ENCODE data around the gene GDI2.
"Not testable (repeated sequence)": the region's sequence is repeated elsewhere in the genome, so short reads cannot be mapped to it uniquely, and the experiment has no call there.

Gene GDI2

DNA sequence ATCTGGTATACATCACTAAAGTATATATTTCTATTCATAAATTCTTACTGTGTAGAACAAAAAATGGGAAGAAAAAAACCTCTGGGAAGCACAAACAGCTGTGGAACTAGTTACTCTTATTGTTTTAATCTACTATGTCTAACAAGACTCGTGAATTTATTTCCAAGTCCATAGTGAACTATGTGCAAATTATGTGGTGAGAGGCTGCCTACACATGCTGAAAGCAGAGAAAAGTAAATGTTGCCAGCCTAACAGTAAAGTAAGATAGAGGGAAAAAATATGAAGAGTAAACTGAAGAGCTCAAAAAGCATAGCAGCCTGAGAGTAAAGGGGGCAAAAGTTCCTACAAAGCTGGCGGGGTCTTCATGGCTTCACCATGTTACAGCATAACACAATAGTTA, 3.0 kb downstream of the GDI2 start:
- WGBS (ENCODE audit: insufficient coverage, insufficient read length): no CpG with 5 or more reads among the region's 2 CpGs
- Histone ChIP-seq H3K4me3 (ENCODE audit: low read length) (no peak overlapping the region), H3K4me1 (ENCODE audit: control insufficient read depth, insufficient read depth, low read length) (no peaks in the 10 kb centered on the region), H3K27ac (ENCODE audit: low read length) (no peak overlapping the region), H3K27me3 (ENCODE audit: control insufficient read depth, insufficient read depth, low read length) (no peaks in the 10 kb centered on the region), H3K36me3 (ENCODE audit: control insufficient read depth, insufficient read depth, low read length) (no peaks in the 10 kb centered on the region), H3K9me3 (ENCODE audit: control insufficient read depth, insufficient read depth, low read length) (no peaks in the 10 kb centered on the region)
- no peak for DNase-seq (ENCODE audit: low read depth, low spot score)

DNA sequence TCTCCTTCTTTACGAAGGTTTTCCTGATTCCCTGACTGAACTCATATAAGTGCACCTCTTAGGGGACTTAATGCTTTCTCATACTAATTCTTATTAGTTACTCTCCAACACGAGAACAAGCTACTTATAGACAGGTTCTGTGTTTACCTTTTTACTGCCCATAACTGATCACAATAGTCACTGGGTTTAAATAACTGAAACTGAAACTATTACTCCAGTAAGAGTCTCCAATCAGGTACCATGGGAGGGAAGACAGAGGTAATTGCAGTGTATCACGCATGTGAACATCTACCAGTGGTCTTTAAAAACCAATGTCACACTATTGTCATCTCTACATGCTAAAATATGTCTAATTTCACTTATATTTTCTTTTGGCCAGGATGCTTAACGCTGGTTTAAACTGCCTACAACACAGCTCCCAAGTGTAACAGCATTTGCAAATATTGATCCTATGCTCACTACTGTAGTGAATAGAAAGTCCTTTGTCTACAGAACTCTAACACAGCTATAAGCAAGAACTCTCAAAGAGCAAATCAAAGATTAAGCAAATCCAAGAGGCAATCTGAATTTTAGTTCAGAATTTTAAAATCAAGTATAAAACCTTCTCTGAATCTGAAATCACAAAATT, 3.6 kb downstream of the GDI2 start:
- no peak overlapping the region for H3K4me3 ChIP-seq (ENCODE audit: low read length)
- no peak overlapping the region for H3K27ac ChIP-seq (ENCODE audit: low read length)
- no peaks in the 10 kb centered on the region for H3K9me3 ChIP-seq (ENCODE audit: control insufficient read depth, insufficient read depth, low read length)
- no peaks in the 10 kb centered on the region for H3K4me1 ChIP-seq (ENCODE audit: control insufficient read depth, insufficient read depth, low read length)
- H3K36me3 ChIP-seq (ENCODE audit: control insufficient read depth, insufficient read depth, low read length): no peaks in the 10 kb centered on the region
- no peak for DNase-seq (ENCODE audit: low read depth, low spot score)
- H3K27me3 ChIP-seq (ENCODE audit: control insufficient read depth, insufficient read depth, low read length): no peaks in the 10 kb centered on the region
- WGBS (ENCODE audit: insufficient coverage, insufficient read length): no CpG with 5 or more reads among the region's 4 CpGs

DNA sequence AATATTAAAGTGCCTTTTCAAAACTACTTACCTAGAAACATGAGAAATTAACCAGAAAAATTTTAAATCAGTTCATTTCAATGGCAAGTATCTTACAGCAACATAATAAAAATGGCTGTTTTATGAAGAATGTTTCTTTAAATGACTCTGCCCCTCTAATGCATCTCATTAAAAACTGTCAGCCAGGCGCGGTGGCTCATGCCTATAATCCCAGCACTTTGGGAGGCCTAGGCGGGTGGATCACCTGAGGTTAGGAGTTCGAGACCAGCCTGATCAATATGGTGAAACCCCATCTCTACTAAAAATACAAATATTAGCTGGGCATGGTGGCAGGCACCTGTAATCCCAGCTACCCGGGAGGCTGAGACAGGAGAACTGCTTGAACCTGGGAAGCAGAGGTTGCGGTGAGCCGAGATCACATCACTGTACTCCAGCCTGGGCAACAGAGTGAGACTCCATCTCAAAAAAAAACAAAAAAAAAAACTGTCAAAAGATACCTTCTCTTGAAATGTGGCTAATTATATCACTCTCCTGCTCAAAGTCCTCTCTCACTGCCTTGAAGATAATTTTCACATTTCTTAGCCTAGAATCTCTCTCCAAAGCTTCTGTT, 4.3 kb downstream of the GDI2 start:
- not testable (repeated sequence) for H3K9me3 ChIP-seq (ENCODE audit: control insufficient read depth, insufficient read depth, low read length); H3K4me3 ChIP-seq (ENCODE audit: low read length); DNase-seq (ENCODE audit: low read depth, low spot score); H3K4me1 ChIP-seq (ENCODE audit: control insufficient read depth, insufficient read depth, low read length); H3K27ac ChIP-seq (ENCODE audit: low read length); H3K36me3 ChIP-seq (ENCODE audit: control insufficient read depth, insufficient read depth, low read length); H3K27me3 ChIP-seq (ENCODE audit: control insufficient read depth, insufficient read depth, low read length)
- WGBS (ENCODE audit: insufficient coverage, insufficient read length): no CpG with 5 or more reads among the region's 7 CpGs

DNA sequence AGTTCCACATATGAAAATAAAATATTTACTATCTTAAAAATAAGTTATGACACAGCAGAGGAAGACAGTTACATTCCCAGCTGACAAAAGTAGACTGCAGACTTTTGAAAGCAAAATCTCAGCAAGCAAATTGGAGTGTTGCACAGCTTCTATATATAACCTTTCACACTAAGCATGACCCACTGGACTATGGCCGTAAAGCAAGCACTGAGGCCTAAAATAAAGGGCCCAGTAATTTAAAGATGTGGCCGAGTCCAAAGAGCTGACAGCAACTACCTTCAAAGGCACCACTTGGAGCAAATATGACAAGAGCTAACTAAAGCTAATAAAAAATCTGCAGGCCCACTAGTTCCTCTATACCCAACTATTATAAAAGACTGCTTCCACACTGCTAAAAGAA, 6.5 kb downstream of the GDI2 start:
- Histone ChIP-seq H3K4me1 (ENCODE audit: control insufficient read depth, insufficient read depth, low read length) (no peaks in the 10 kb centered on the region), H3K27me3 (ENCODE audit: control insufficient read depth, insufficient read depth, low read length) (no peaks in the 10 kb centered on the region), H3K27ac (ENCODE audit: low read length) (no peak overlapping the region), H3K9me3 (ENCODE audit: control insufficient read depth, insufficient read depth, low read length) (no peaks in the 10 kb centered on the region), H3K4me3 (ENCODE audit: low read length) (no peak overlapping the region), H3K36me3 (ENCODE audit: control insufficient read depth, insufficient read depth, low read length) (no peaks in the 10 kb centered on the region)
- no peak for DNase-seq (ENCODE audit: low read depth, low spot score)
- no CpG with 5 or more reads among the region's 2 CpGs for WGBS (ENCODE audit: insufficient coverage, insufficient read length)

DNA sequence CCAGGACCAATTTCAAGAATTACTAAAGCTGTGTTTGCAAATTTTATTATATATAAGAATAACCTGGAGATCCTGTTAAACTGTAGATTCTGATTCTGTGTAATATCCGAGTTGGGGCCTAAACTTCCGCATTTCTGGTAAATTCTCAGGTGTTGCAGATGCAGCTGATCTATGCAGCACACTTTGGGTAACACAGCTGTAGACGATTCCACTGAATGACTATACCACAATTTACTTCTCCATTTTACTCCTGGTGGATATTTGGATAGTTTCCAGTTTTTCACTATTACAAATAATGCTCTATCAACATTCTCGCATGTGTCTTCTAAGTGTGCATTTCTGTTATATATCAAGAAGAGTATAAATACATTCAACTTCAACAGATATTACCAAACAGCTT, 7.5 kb downstream of the GDI2 start:
- no peak for DNase-seq (ENCODE audit: low read depth, low spot score)
- no CpG with 5 or more reads among the region's 4 CpGs for WGBS (ENCODE audit: insufficient coverage, insufficient read length)
- Histone ChIP-seq H3K36me3 (ENCODE audit: control insufficient read depth, insufficient read depth, low read length) (no peaks in the 10 kb centered on the region), H3K27ac (ENCODE audit: low read length) (no peak overlapping the region), H3K27me3 (ENCODE audit: control insufficient read depth, insufficient read depth, low read length) (no peaks in the 10 kb centered on the region), H3K9me3 (ENCODE audit: control insufficient read depth, insufficient read depth, low read length) (no peaks in the 10 kb centered on the region), H3K4me1 (ENCODE audit: control insufficient read depth, insufficient read depth, low read length) (no peaks in the 10 kb centered on the region), H3K4me3 (ENCODE audit: low read length) (no peak overlapping the region)

DNA sequence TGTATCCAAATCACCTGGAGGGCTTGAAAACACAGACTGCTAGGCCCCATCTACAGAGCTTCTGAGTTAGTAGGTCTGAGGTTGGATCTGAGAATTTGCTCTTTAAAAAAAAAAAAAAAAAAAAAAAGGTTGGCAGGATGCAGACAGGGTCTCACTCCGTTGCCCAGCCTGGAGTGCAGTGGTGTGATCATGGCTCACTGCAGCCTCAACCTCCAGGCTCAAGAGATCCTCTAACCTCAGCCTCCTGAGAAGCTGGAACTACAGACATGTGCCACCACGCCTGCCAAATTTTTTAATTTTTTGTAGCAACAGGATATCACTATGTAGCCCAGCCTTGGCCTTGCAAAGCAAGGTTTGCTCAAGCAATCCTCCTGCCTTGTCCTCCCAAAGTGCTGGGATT, 8.0 kb downstream of the GDI2 start:
- Histone ChIP-seq H3K36me3 (ENCODE audit: control insufficient read depth, insufficient read depth, low read length) (no peaks in the 10 kb centered on the region), H3K4me1 (ENCODE audit: control insufficient read depth, insufficient read depth, low read length) (no peaks in the 10 kb centered on the region), H3K27me3 (ENCODE audit: control insufficient read depth, insufficient read depth, low read length) (no peaks in the 10 kb centered on the region), H3K9me3 (ENCODE audit: control insufficient read depth, insufficient read depth, low read length) (no peaks in the 10 kb centered on the region), H3K4me3 (ENCODE audit: low read length) (no peak overlapping the region), H3K27ac (ENCODE audit: low read length) (no peak overlapping the region)
- no CpG with 5 or more reads among the region's 2 CpGs for WGBS (ENCODE audit: insufficient coverage, insufficient read length)
- no peak for DNase-seq (ENCODE audit: low read depth, low spot score)

DNA sequence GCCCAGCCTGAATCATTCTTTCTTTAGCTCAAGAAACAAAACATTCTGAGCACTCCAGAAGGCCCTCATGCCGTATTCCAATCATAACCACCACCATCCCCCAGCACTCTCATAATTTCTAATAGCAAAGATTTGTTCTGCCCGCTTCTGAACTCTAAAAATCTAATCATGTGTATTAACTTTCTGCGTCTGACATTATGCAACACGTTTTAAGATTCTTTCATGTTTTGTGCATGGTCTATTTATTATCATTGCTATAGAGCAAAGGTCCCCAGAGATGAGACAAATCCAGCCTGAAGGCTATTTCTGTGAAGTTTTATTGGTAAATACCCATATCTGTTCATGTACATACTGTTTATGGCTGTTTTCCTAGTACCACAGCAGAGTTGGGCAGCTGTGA, 8.8 kb downstream of the GDI2 start:
- Histone ChIP-seq H3K9me3 (ENCODE audit: control insufficient read depth, insufficient read depth, low read length) (no peaks in the 10 kb centered on the region), H3K4me3 (ENCODE audit: low read length) (no peak overlapping the region), H3K4me1 (ENCODE audit: control insufficient read depth, insufficient read depth, low read length) (no peaks in the 10 kb centered on the region), H3K27me3 (ENCODE audit: control insufficient read depth, insufficient read depth, low read length) (no peaks in the 10 kb centered on the region), H3K36me3 (ENCODE audit: control insufficient read depth, insufficient read depth, low read length) (no peaks in the 10 kb centered on the region), H3K27ac (ENCODE audit: low read length) (no peak overlapping the region)
- no CpG with 5 or more reads among the region's 4 CpGs for WGBS (ENCODE audit: insufficient coverage, insufficient read length)
- DNase-seq (ENCODE audit: low read depth, low spot score): no peak

DNA sequence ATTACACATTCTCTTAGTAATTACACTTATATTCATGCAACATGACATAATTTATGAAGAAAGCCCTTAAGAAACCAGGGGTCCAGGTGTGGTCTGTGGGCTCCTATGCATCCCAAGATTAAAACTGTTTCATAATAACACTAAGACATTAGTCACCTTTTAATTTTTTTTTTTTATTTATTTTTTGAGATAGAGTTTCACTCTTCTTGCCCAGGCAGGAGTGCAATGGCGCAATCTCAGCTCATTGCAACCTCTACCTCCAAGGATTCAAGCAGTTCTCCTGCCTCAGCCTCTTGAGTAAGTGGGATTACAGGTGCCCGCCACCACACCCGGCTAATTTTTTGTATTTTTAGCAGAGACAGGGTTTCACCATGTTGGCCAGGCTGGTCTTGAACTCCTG, 12.5 kb downstream of the GDI2 start:
- Histone ChIP-seq H3K36me3 (ENCODE audit: control insufficient read depth, insufficient read depth, low read length) (peaks cover 3% of the 10 kb centered on the region; the same call in 1 of the 2 replicates), H3K4me3 (ENCODE audit: low read length) (no peak overlapping the region), H3K27me3 (ENCODE audit: control insufficient read depth, insufficient read depth, low read length) (no peaks in the 10 kb centered on the region), H3K9me3 (ENCODE audit: control insufficient read depth, insufficient read depth, low read length) (no peaks in the 10 kb centered on the region), H3K4me1 (ENCODE audit: control insufficient read depth, insufficient read depth, low read length) (no peaks in the 10 kb centered on the region), H3K27ac (ENCODE audit: low read length) (no peak overlapping the region)
- no CpG with 5 or more reads among the region's 3 CpGs for WGBS (ENCODE audit: insufficient coverage, insufficient read length)
- no peak for DNase-seq (ENCODE audit: low read depth, low spot score)

- H3K27ac ChIP-seq (ENCODE audit: low read length): no peak overlapping the region
- no peaks in the 10 kb centered on the region for H3K9me3 ChIP-seq (ENCODE audit: control insufficient read depth, insufficient read depth, low read length)
- whole genome bisulfite sequencing (ENCODE audit: insufficient coverage, insufficient read length): no CpG with 5 or more reads among the region's 3 CpGs
- no peaks in the 10 kb centered on the region for H3K4me1 ChIP-seq (ENCODE audit: control insufficient read depth, insufficient read depth, low read length)
- no peak for DNase-seq (ENCODE audit: low read depth, low spot score)
- H3K36me3 ChIP-seq (ENCODE audit: control insufficient read depth, insufficient read depth, low read length): peaks cover 10% of the 10 kb centered on the region; the same call in 1 of the 2 replicates
- no peak overlapping the region for H3K4me3 ChIP-seq (ENCODE audit: low read length)
- H3K27me3 ChIP-seq (ENCODE audit: control insufficient read depth, insufficient read depth, low read length): no peaks in the 10 kb centered on the region
Observed at GRCh38 chr10:5794236-5794635, 19.0 kb downstream of the GDI2 start.

DNA sequence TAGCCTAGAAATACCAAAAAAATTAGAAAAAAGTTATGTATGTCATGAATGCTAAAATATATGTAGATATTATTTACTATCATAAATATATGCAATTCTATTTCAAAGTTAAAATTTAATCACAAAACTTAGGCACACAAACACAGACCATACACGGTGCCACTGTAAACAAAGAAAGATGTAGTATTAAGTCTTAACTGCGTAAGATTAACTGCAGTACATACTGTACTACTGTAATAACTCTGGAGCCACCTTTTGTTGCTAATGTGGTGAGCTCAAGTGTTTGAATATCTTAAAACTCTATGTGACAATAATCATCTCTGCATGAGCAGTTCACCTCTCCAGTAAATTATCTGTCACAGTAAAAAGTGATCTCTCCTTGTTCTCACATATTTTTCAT, 23.6 kb downstream of the GDI2 start:
- no peak for DNase-seq (ENCODE audit: low read depth, low spot score)
- Histone ChIP-seq H3K27me3 (ENCODE audit: control insufficient read depth, insufficient read depth, low read length) (no peaks in the 10 kb centered on the region), H3K4me1 (ENCODE audit: control insufficient read depth, insufficient read depth, low read length) (no peaks in the 10 kb centered on the region), H3K36me3 (ENCODE audit: control insufficient read depth, insufficient read depth, low read length) (peaks cover 9% of the 10 kb centered on the region; the same call in 1 of the 2 replicates), H3K4me3 (ENCODE audit: low read length) (no peak overlapping the region), H3K9me3 (ENCODE audit: control insufficient read depth, insufficient read depth, low read length) (no peaks in the 10 kb centered on the region), H3K27ac (ENCODE audit: low read length) (no peak overlapping the region)
- no CpG with 5 or more reads among the region's 2 CpGs for WGBS (ENCODE audit: insufficient coverage, insufficient read length)

- no peak for DNase-seq (ENCODE audit: low read depth, low spot score)
- Histone ChIP-seq H3K4me3 (ENCODE audit: low read length) (no peak overlapping the region), H3K4me1 (ENCODE audit: control insufficient read depth, insufficient read depth, low read length) (no peaks in the 10 kb centered on the region), H3K27me3 (ENCODE audit: control insufficient read depth, insufficient read depth, low read length) (no peaks in the 10 kb centered on the region), H3K9me3 (ENCODE audit: control insufficient read depth, insufficient read depth, low read length) (no peaks in the 10 kb centered on the region), H3K27ac (ENCODE audit: low read length) (no peak overlapping the region), H3K36me3 (ENCODE audit: control insufficient read depth, insufficient read depth, low read length) (peaks cover 10% of the 10 kb centered on the region; the same call in 1 of the 2 replicates)
- WGBS (ENCODE audit: insufficient coverage, insufficient read length): no CpG with 5 or more reads among the region's 5 CpGs
Observed at GRCh38 chr10:5788969-5789368, 24.3 kb downstream of the GDI2 start.
